HEK293 (cell line): ENCODE measurements around the gene THRAP3.

ENCODE experiments used
- CTCF ChIA-PET: fragments of 350-600 bp; formaldehyde crosslinking; extraction: SDS; loops from one replicate; lab custom pipeline; 2021; ENCODE audit warnings: antibody characterized with exemption; lab: Yijun Ruan, JAX
- POLR2A ChIA-PET: fragments of 300-600 bp; formaldehyde crosslinking; extraction: SDS; loops from one replicate; lab custom pipeline; 2020; ENCODE audit warnings: antibody characterized with exemption, inconsistent platforms; lab: Yijun Ruan, JAX
- H3K27ac ChIP-seq: fragments of 200-500 bp; sonication (Bioruptor generic); 2 replicates; pipeline ENCODE4 v1.5.1; 2014; ENCODE audit warnings: low read depth, low read length, control low read depth, inconsistent platforms; ENCODE audit errors: extremely low read depth
- H3K36me3 ChIP-seq, 2 experiments: fragments of 200-500 bp in 1 of 2; sonication (Bioruptor generic) in 1 of 2; 1 replicate in 1 of 2; 2 replicates in 1 of 2; pipeline ENCODE4 v1.5.1; 2014 to 2017; ENCODE audit warnings: inconsistent platforms in 2 of 2, low read length in 2 of 2; ENCODE audit not compliant: control insufficient read depth in 2 of 2, insufficient read depth in 1 of 2
- H3K4me1 ChIP-seq: fragments of 200-500 bp; sonication (Bioruptor generic); 2 replicates; pipeline ENCODE4 v1.5.1; 2014; ENCODE audit warnings: mild to moderate bottlenecking, low read length, inconsistent platforms; ENCODE audit not compliant: control insufficient read depth, insufficient read depth
- H3K4me3 ChIP-seq: 2 replicates; pipeline ENCODE4 v1.5.1; 2011; ENCODE audit warnings: low read depth, mild to moderate bottlenecking, control low read depth, low read length, moderate library complexity
- H3K9me3 ChIP-seq: fragments of 200-500 bp; sonication (Bioruptor generic); 2 replicates; pipeline ENCODE4 v1.5.1; 2014; ENCODE audit warnings: low read depth, low read length, inconsistent platforms; ENCODE audit not compliant: control insufficient read depth, insufficient read depth
- ELK4 ChIP-seq: IDR thresholded peaks from 2 replicates; pipeline ENCODE4 v1.6.1; 2011; ENCODE audit warnings: mild to moderate bottlenecking, low read depth, low read length, borderline replicate concordance
- GLIS1 ChIP-seq: fragments of 450-650 bp; formaldehyde crosslinking; IDR thresholded peaks from 2 replicates; pipeline ENCODE4 v1.5.1; 2016; ENCODE audit warnings: missing biosample characterization, missing genetic modification characterization
- HOXD13 ChIP-seq: sonication (generic); formaldehyde crosslinking; IDR thresholded peaks from 2 replicates; pipeline ENCODE4 v1.8.0; 2022; ENCODE audit warnings: missing genetic modification reagents, borderline replicate concordance
- INSM2 ChIP-seq: fragments of 450-650 bp; formaldehyde crosslinking; IDR thresholded peaks from 2 replicates; pipeline ENCODE4 v1.5.1; 2016; ENCODE audit warnings: missing biosample characterization, missing genetic modification characterization
- PATZ1 ChIP-seq: fragments of 450-650 bp; formaldehyde crosslinking; IDR thresholded peaks from 2 replicates; pipeline ENCODE4 v1.5.1; 2016; ENCODE audit warnings: missing biosample characterization, missing genetic modification characterization
- PRDM10 ChIP-seq: fragments of 450-650 bp; formaldehyde crosslinking; IDR thresholded peaks from 2 replicates; pipeline ENCODE4 v1.5.1; 2016; ENCODE audit warnings: missing biosample characterization, missing genetic modification characterization
- SP7 ChIP-seq: fragments of 450-650 bp; formaldehyde crosslinking; IDR thresholded peaks from 2 replicates; pipeline ENCODE4 v1.5.1; 2016; ENCODE audit warnings: missing biosample characterization, missing genetic modification characterization
- TRIM28 ChIP-seq: IDR thresholded peaks from 2 replicates; pipeline ENCODE4 v1.6.1; 2011; ENCODE audit warnings: low read length, control low read depth, borderline replicate concordance
- ZBTB7A ChIP-seq: fragments of 450-650 bp; formaldehyde crosslinking; IDR thresholded peaks from 2 replicates; pipeline ENCODE4 v1.5.1; 2016; ENCODE audit warnings: low read depth, missing biosample characterization, missing genetic modification characterization
- ZBTB8A ChIP-seq: fragments of 450-650 bp; formaldehyde crosslinking; IDR thresholded peaks from 2 replicates; pipeline ENCODE4 v1.5.1; 2016; ENCODE audit warnings: missing biosample characterization, missing genetic modification characterization
- ZEB2 ChIP-seq: fragments of 450-650 bp; formaldehyde crosslinking; IDR thresholded peaks from 2 replicates; pipeline ENCODE4 v1.5.1; 2016; ENCODE audit warnings: missing biosample characterization, missing genetic modification characterization
- ZFP69B ChIP-seq: fragments of 450-650 bp; formaldehyde crosslinking; IDR thresholded peaks from 2 replicates; pipeline ENCODE4 v1.5.1; 2016; ENCODE audit warnings: missing biosample characterization, missing genetic modification characterization
- ZNF18 ChIP-seq: fragments of 450-650 bp; formaldehyde crosslinking; IDR thresholded peaks from 2 replicates; pipeline ENCODE4 v1.5.1; 2016; ENCODE audit warnings: missing biosample characterization, missing genetic modification characterization
- ZNF24 ChIP-seq: fragments of 450-650 bp; formaldehyde crosslinking; IDR thresholded peaks from 2 replicates; pipeline ENCODE4 v1.5.1; 2016; ENCODE audit warnings: missing biosample characterization, missing genetic modification characterization
- ZNF362 ChIP-seq: fragments of 450-650 bp; formaldehyde crosslinking; IDR thresholded peaks from 2 replicates; pipeline ENCODE4 v1.5.1; 2016; ENCODE audit warnings: missing biosample characterization, missing genetic modification characterization
- ZNF433 ChIP-seq: fragments of 450-650 bp; formaldehyde crosslinking; IDR thresholded peaks from 2 replicates; pipeline ENCODE4 v1.5.1; 2016; ENCODE audit warnings: missing biosample characterization, missing genetic modification characterization, low read depth
- ZNF530 ChIP-seq: fragments of 450-650 bp; formaldehyde crosslinking; IDR thresholded peaks from 2 replicates; pipeline ENCODE4 v1.5.1; 2016; ENCODE audit warnings: low read depth, missing biosample characterization, missing genetic modification characterization
- ZNF549 ChIP-seq: fragments of 450-650 bp; IDR thresholded peaks from 2 replicates; pipeline ENCODE4 v1.5.1; 2018; ENCODE audit warnings: missing biosample characterization, missing genetic modification characterization, mild to moderate bottlenecking, inconsistent platforms, moderate library complexity
- ZNF600 ChIP-seq: fragments of 450-650 bp; formaldehyde crosslinking; IDR thresholded peaks from 2 replicates; pipeline ENCODE4 v1.5.1; 2016; ENCODE audit warnings: missing biosample characterization, missing genetic modification characterization
- ZNF621 ChIP-seq: fragments of 450-650 bp; formaldehyde crosslinking; IDR thresholded peaks from 2 replicates; pipeline ENCODE4 v1.5.1; 2017; ENCODE audit warnings: missing biosample characterization, missing genetic modification characterization
- ZNF629 ChIP-seq: fragments of 450-650 bp; formaldehyde crosslinking; IDR thresholded peaks from 2 replicates; pipeline ENCODE4 v1.5.1; 2017; ENCODE audit warnings: missing biosample characterization, missing genetic modification characterization

The THRAP3 gene

GRCh38 chr1:36247538-36247937 lies 23.3 kb downstream of the THRAP3 start:
- Histone ChIP-seq H3K9me3 (no peaks in the 10 kb centered on the region), H3K4me1 (peaks cover 4% of the 10 kb centered on the region), H3K4me3 (no peak overlapping the region), H3K27ac (no peak overlapping the region), H3K36me3 (peaks cover 12 to 15% of the 10 kb centered on the region in 2 experiments)
- ChIA-PET CTCF (no interaction called here), POLR2A (no interaction called here)
- no peak for TF ChIP-seq ZNF549
- TF ChIP-seq ZNF433 = no peak
- no peak for TF ChIP-seq ZNF621 (tag by site-specific recombination)
- TF ChIP-seq ZNF18 (tag by site-specific recombination) = no peak
- TF ChIP-seq HOXD13 (CRISPR knock-in tag) = no peak

- H3K4me1 ChIP-seq = peaks cover 4% of the 10 kb centered on the region
- H3K9me3 ChIP-seq = no peaks in the 10 kb centered on the region
- H3K36me3 ChIP-seq = peaks cover 7 to 15% of the 10 kb centered on the region in 2 experiments; a peak in 2 of 3 replicates
- ChIA-PET POLR2A (no interaction called here), CTCF (no interaction called here)
- H3K4me3 ChIP-seq = no peak overlapping the region
- H3K27ac ChIP-seq = no peak overlapping the region
- TF ChIP-seq ZEB2 = peak; percentile 31; the same call in 1 of the 2 replicates
- peak; percentile 40; the same call in 1 of the 2 replicates for TF ChIP-seq ZNF362 (tag by site-specific recombination)
- TF ChIP-seq SP7 (tag by site-specific recombination) = 0 out of 2 replicates have a peak, but pooled peaks have one; percentile 25
- 0 out of 2 replicates have a peak, but pooled peaks have one; percentile 23 for TF ChIP-seq ZNF24
- no peak for TF ChIP-seq ZBTB7A (tag by site-specific recombination)
- peak; percentile 60; the same call in 1 of the 2 replicates for TF ChIP-seq ZFP69B
- peak; percentile 65 for TF ChIP-seq PRDM10 (tag by site-specific recombination)
- no peak for TF ChIP-seq ELK4
- TF ChIP-seq ZNF530 (tag by site-specific recombination) = no peak
- no peak for TF ChIP-seq TRIM28
- 0 out of 2 replicates have a peak, but pooled peaks have one; percentile 24 for TF ChIP-seq ZBTB8A (tag by site-specific recombination)
- TF ChIP-seq PATZ1 (tag by site-specific recombination) = peak; percentile 53; the same call in 1 of the 2 replicates
- 0 out of 2 replicates have a peak, but pooled peaks have one; percentile 7 for TF ChIP-seq INSM2 (tag by site-specific recombination)
- TF ChIP-seq ZNF629 = peak; percentile 54; the same call in 1 of the 2 replicates
- TF ChIP-seq GLIS1 (tag by site-specific recombination) = peak; percentile 26; the same call in 1 of the 2 replicates
- TF ChIP-seq ZNF600 (tag by site-specific recombination) = peak; percentile 74
Observed at GRCh38 chr1:36248250-36248894, 24.1 kb downstream of the THRAP3 start.
